HepG2 (cell line): ENCODE data around the gene KIAA0232. TPM values are rescaled to one million over a fixed set of nuclear protein-coding genes. Genes with fewer than 3 reads are reported as not detected.

Source experiments
- ESRRA ChIP-seq: sonication (generic); formaldehyde crosslinking; IDR thresholded peaks from 2 replicates; pipeline ENCODE4 v1.5.1; 2020; ENCODE audit warnings: mild to moderate bottlenecking, low read depth, missing genetic modification reagents
- FOSL2 ChIP-seq: sonication (generic); formaldehyde crosslinking; IDR thresholded peaks from 2 replicates; pipeline ENCODE4 v1.4.0; 2020; ENCODE audit warnings: missing genetic modification reagents
- FOXA1 ChIP-seq, 2 experiments: fragments of 450-650 bp in 1 of 2; sonication (generic) in 1 of 2; formaldehyde crosslinking in 1 of 2; IDR thresholded peaks; 2 replicates each; pipeline versions ENCODE4 v1.4.0 to v1.6.1; 2016 to 2020; ENCODE audit warnings: missing genetic modification reagents in 1 of 2
- FOXO1 ChIP-seq: sonication (generic); formaldehyde crosslinking; IDR thresholded peaks from 2 replicates; pipeline ENCODE4 v1.4.0; 2020; ENCODE audit warnings: missing genetic modification reagents
- GATAD2A ChIP-seq: IDR thresholded peaks from 2 replicates; pipeline ENCODE4 v1.6.1; 2016
- HDAC2 ChIP-seq: sonication (generic); formaldehyde crosslinking; IDR thresholded peaks from 2 replicates; pipeline ENCODE4 v1.4.0; 2020; ENCODE audit warnings: missing genetic modification reagents
- SALL1 ChIP-seq: sonication (generic); formaldehyde crosslinking; IDR thresholded peaks from 2 replicates; pipeline ENCODE4 v1.8.0; 2022; ENCODE audit warnings: mild to moderate bottlenecking, missing genetic modification reagents
- SOX13 ChIP-seq, 3 experiments: fragments of 450-650 bp in 1 of 3; sonication (generic) in 1 of 3; formaldehyde crosslinking in 1 of 3; IDR thresholded peaks in 2 of 3; conservative IDR thresholded peaks in 1 of 3; 2 replicates each; pipeline versions ENCODE4 v1.5.0 to v1.6.1; 2016 to 2020; ENCODE audit warnings: antibody characterized with exemption in 1 of 3, mild to moderate bottlenecking in 1 of 3, missing compliant biosample characterization in 1 of 3, missing genetic modification reagents in 1 of 3, moderate library complexity in 1 of 3
- SOX6 ChIP-seq, 2 experiments: fragments of 450-650 bp in 1 of 2; sonication (generic) in 1 of 2; formaldehyde crosslinking in 1 of 2; IDR thresholded peaks; 2 replicates each; pipeline versions ENCODE4 v1.4.0 to v1.6.1; 2017 to 2020; ENCODE audit warnings: antibody characterized with exemption in 1 of 2, mild to moderate bottlenecking in 1 of 2, missing genetic modification reagents in 1 of 2
- ZBTB7A ChIP-seq: sonication (generic); formaldehyde crosslinking; IDR thresholded peaks from 2 replicates; pipeline ENCODE4 v1.8.0; 2022; ENCODE audit warnings: mild to moderate bottlenecking, missing genetic modification reagents
- ZNF703 ChIP-seq: sonication (generic); formaldehyde crosslinking; IDR thresholded peaks from 2 replicates; pipeline ENCODE4 v1.5.1; 2020; ENCODE audit warnings: missing genetic modification reagents, mild to moderate bottlenecking, moderate library complexity, borderline replicate concordance
- polyA plus RNA-seq, 8 experiments: library from polyadenylated mRNA; depleted of rRNA in 3 of 8; stranded (reverse) in 7 of 8; unstranded in 1 of 8; fragments of >200 nt; fragmentation: Illumina TruSeq in 4 of 8; extraction: Trizol in 4 of 8; gene quantifications; 2 replicates each; pipeline versions ENCODE4 v1.2.1 to v1.2.3, GENCODE V29; 2011 to 2016; ENCODE audit warnings: low read depth in 4 of 8, missing spikeins in 1 of 8, mixed read lengths in 1 of 8; ENCODE audit not compliant: insufficient read depth in 1 of 8
- total RNA-seq, 5 experiments: library from RNA; depleted of rRNA; stranded (reverse); fragments of >200 nt; fragmentation: Illumina TruSeq; extraction: Trizol; gene quantifications; 2 replicates each; pipeline ENCODE4 v1.2.3, GENCODE V29; 2016; ENCODE audit warnings: low read depth in 1 of 5
- TF ChIP-seq, protein P1 (sequence below): sonication (generic); formaldehyde crosslinking; IDR thresholded peaks from 2 replicates; pipeline ENCODE4 v1.5.1; 2020; ENCODE audit warnings: mild to moderate bottlenecking, missing genetic modification reagents, moderate library complexity
- TF ChIP-seq, protein P2 (sequence below): sonication (generic); formaldehyde crosslinking; IDR thresholded peaks from 2 replicates; pipeline ENCODE4 v1.5.1; 2020; ENCODE audit warnings: mild to moderate bottlenecking, moderate library complexity, missing genetic modification reagents
- TF ChIP-seq, protein P3 (sequence below): sonication (generic); formaldehyde crosslinking; IDR thresholded peaks from 2 replicates; pipeline ENCODE4 v1.4.0; 2020; ENCODE audit warnings: missing genetic modification reagents

Gene KIAA0232
- total and polyA plus RNA-seq, 2 of the 13 experiments (the other 11 are each of a cell fraction or from before 2014, with no cell fraction given) = 7.8 to 17.1 TPM

DNA sequence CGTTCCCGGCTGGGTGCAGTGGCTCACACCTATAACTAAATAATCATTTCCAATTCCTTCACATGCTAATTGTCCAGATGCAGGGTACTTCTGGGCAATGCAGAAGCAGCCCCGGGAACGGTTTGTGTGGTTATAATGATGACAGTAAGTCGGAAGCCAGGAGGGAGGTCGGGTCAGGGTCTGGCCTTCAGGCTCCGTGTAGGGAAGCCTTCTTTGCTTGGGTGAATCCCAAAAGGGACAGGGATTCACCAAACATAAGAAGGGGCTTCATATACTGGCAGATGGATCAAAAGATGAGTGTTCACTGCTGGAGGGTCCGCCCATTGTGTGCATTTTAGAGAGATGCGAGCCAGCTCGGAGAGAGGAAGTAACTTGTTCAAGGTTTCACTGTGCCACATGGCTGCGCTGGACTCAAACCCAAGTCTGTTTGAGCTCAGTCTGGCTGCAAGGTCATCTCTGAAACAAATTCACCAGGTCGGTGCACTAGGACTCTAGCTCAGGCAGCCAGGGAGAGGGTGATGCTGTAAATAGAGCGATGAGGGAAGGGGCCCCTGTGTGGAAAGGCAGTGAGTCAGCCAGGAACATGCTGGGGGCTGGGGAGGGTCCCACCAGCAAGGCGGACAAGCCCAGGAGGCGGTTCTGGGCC, 4.8 kb upstream of the KIAA0232 start (continued):
- TF ChIP-seq, protein P1, sequence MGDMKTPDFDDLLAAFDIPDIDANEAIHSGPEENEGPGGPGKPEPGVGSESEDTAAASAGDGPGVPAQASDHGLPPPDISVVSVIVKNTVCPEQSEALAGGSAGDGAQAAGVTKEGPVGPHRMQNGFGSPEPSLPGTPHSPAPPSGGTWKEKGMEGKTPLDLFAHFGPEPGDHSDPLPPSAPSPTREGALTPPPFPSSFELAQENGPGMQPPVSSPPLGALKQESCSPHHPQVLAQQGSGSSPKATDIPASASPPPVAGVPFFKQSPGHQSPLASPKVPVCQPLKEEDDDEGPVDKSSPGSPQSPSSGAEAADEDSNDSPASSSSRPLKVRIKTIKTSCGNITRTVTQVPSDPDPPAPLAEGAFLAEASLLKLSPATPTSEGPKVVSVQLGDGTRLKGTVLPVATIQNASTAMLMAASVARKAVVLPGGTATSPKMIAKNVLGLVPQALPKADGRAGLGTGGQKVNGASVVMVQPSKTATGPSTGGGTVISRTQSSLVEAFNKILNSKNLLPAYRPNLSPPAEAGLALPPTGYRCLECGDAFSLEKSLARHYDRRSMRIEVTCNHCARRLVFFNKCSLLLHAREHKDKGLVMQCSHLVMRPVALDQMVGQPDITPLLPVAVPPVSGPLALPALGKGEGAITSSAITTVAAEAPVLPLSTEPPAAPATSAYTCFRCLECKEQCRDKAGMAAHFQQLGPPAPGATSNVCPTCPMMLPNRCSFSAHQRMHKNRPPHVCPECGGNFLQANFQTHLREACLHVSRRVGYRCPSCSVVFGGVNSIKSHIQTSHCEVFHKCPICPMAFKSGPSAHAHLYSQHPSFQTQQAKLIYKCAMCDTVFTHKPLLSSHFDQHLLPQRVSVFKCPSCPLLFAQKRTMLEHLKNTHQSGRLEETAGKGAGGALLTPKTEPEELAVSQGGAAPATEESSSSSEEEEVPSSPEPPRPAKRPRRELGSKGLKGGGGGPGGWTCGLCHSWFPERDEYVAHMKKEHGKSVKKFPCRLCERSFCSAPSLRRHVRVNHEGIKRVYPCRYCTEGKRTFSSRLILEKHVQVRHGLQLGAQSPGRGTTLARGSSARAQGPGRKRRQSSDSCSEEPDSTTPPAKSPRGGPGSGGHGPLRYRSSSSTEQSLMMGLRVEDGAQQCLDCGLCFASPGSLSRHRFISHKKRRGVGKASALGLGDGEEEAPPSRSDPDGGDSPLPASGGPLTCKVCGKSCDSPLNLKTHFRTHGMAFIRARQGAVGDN (CRISPR knock-in tag) = peak; percentile 49
- peak; percentile 39; the same call in 1 of the 2 replicates for TF ChIP-seq FOXO1 (CRISPR knock-in tag)
- TF ChIP-seq, protein P2, sequence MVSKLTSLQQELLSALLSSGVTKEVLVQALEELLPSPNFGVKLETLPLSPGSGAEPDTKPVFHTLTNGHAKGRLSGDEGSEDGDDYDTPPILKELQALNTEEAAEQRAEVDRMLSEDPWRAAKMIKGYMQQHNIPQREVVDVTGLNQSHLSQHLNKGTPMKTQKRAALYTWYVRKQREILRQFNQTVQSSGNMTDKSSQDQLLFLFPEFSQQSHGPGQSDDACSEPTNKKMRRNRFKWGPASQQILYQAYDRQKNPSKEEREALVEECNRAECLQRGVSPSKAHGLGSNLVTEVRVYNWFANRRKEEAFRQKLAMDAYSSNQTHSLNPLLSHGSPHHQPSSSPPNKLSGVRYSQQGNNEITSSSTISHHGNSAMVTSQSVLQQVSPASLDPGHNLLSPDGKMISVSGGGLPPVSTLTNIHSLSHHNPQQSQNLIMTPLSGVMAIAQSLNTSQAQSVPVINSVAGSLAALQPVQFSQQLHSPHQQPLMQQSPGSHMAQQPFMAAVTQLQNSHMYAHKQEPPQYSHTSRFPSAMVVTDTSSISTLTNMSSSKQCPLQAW (CRISPR knock-in tag) = no peak
- TF ChIP-seq SOX6 (IDR thresholded peaks at IDR 0.05) = no peak
- TF ChIP-seq SOX6 (CRISPR knock-in tag; IDR thresholded peaks at IDR 0.05) = peak; percentile 45; the same call in 1 of the 2 replicates
- TF ChIP-seq ESRRA = 0 out of 2 replicates have a peak, but pooled peaks have one; percentile 50
- no peak for TF ChIP-seq ZNF703 (CRISPR knock-in tag)
- no peak for TF ChIP-seq FOXA1 (IDR thresholded peaks at IDR 0.05)
- TF ChIP-seq FOXA1 (CRISPR knock-in tag; IDR thresholded peaks at IDR 0.05) = peak; percentile 20; the same call in 1 of the 2 replicates
- TF ChIP-seq, protein P3, sequence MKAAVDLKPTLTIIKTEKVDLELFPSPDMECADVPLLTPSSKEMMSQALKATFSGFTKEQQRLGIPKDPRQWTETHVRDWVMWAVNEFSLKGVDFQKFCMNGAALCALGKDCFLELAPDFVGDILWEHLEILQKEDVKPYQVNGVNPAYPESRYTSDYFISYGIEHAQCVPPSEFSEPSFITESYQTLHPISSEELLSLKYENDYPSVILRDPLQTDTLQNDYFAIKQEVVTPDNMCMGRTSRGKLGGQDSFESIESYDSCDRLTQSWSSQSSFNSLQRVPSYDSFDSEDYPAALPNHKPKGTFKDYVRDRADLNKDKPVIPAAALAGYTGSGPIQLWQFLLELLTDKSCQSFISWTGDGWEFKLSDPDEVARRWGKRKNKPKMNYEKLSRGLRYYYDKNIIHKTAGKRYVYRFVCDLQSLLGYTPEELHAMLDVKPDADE = no peak
- TF ChIP-seq HDAC2 = peak; percentile 43; the same call in 1 of the 2 replicates
- TF ChIP-seq SALL1 = peak; percentile 66
- peak; percentile 31; the same call in 1 of the 2 replicates for TF ChIP-seq GATAD2A
- TF ChIP-seq SOX13 (IDR thresholded peaks at IDR 0.05) = no peak
- peak in 1 of 2 experiments; percentile 23; a peak in 1 of 4 replicates for TF ChIP-seq SOX13 (CRISPR knock-in tag; conservative IDR thresholded peaks at IDR 0.05 in 1 of 2, IDR thresholded peaks at IDR 0.05 in 1 of 2)
- TF ChIP-seq ZBTB7A (CRISPR knock-in tag) = peak; percentile 35; the same call in 1 of the 2 replicates
- peak; percentile 69 for TF ChIP-seq FOSL2
